HG02763 (cell line): ENCODE data around the gene PGAM1.
"Not testable (repeated sequence)": the region's sequence is repeated elsewhere in the genome, so short reads cannot be mapped to it uniquely, and the experiment has no call there.

Experiments used
- ATAC-seq: cut with Tn5 transposase; IDR thresholded peaks from one replicate; pipeline ENCODE4 v1.9.1; 2021; ENCODE audit warnings: mild to moderate bottlenecking, moderate library complexity; ENCODE audit not compliant: unreplicated experiment

The PGAM1 gene

GRCh38 chr10:97454330-97455036 is 28.5 kb downstream of the PGAM1 start:
- ATAC-seq: no peak

GRCh38 chr10:97456034-97456685 is 30.2 kb downstream of the PGAM1 start:
- no peak for ATAC-seq

GRCh38 chr10:97456686-97457065 is 30.7 kb downstream of the PGAM1 start:
- ATAC-seq: no peak

- no peak for ATAC-seq
Observed at GRCh38 chr10:97459111-97459510, 33.1 kb downstream of the PGAM1 start.

GRCh38 chr10:97459933-97460332 is 33.9 kb downstream of the PGAM1 start:
- no peak for ATAC-seq

- ATAC-seq: no peak
Observed at GRCh38 chr10:97462309-97462708, 36.3 kb downstream of the PGAM1 start.

GRCh38 chr10:97463363-97464132 is 37.6 kb downstream of the PGAM1 start:
- ATAC-seq: no peak

- no peak for ATAC-seq
Observed at GRCh38 chr10:97464226-97464625, 38.2 kb downstream of the PGAM1 start.

GRCh38 chr10:97465982-97466381 is 40.0 kb downstream of the PGAM1 start:
- no peak for ATAC-seq

- ATAC-seq: no peak
Observed at GRCh38 chr10:97466755-97467154, 40.8 kb downstream of the PGAM1 start.

GRCh38 chr10:97468162-97468561 is 42.2 kb downstream of the PGAM1 start:
- no peak for ATAC-seq

- ATAC-seq: not testable (repeated sequence)
Observed at GRCh38 chr10:97468781-97469180, 42.8 kb downstream of the PGAM1 start.

- ATAC-seq: no peak
Observed at GRCh38 chr10:97474918-97475317, 48.9 kb downstream of the PGAM1 start.

- no peak for ATAC-seq
Observed at GRCh38 chr10:97475936-97476594, 50.1 kb downstream of the PGAM1 start.

GRCh38 chr10:97479410-97479809 is 53.4 kb downstream of the PGAM1 start:
- ATAC-seq: not testable (repeated sequence)

- ATAC-seq: no peak
Observed at GRCh38 chr10:97479939-97480338, 53.9 kb downstream of the PGAM1 start.

GRCh38 chr10:97481071-97481470 is 55.1 kb downstream of the PGAM1 start:
- ATAC-seq: no peak

- ATAC-seq: no peak
Observed at GRCh38 chr10:97482381-97482780, 56.4 kb downstream of the PGAM1 start.
